Measurements from ENCODE around the gene C2CD2L. TPM values are rescaled to one million over a fixed set of nuclear protein-coding genes. Genes with fewer than 3 reads are reported as not detected.

The C2CD2L gene
- total and polyA plus RNA-seq, 2 donors (not counting 3 experiments of a cell fraction or from before 2014, with no cell fraction given), result 9.1 to 10.4 TPM

DNA sequence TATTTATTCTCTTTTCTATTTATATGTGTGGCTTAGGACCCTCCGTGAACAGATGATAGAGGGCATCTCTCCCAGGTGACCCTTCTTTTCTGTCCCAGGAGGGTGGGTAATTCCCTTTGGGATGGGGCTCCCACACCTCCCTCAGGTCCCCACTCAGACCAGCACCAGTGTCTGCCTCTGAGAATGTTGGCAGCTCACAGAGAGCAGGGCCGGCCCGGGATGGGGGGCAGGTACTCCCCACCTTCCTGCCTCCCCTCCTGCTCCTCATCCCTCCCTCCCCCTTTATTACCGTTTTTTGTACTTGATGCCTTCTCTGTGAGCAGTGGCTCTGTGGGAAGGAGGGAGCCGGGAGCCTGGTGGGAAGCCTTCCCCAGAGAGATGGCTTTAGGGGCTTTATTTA lies 9.5 kb downstream of the C2CD2L start:
- dilution Hi-C loops (cut with MboI; ENCODE audit: extremely low pct_ligation_motif_present, low sequenced_read_pairs), result no loop called here
- H3K4me2 ChIP-seq (ENCODE audit: insufficient read depth, low read length), result no peak overlapping the region
- CTCF ChIA-PET, result interaction anchor here (0.9 to 1.6 kb wide), 3 partner anchors 14 to 222 kb away, joined by 4 to 7 read pairs (median 5); no protein-coding TSS in a partner anchor
- no peak overlapping the region for H3K9ac ChIP-seq (replicated peaks; ENCODE audit: extremely low read depth, insufficient read depth, low read length)
- H3K36me3 ChIP-seq (ENCODE audit: control insufficient read depth in 2 of 2, extremely low read depth in 1 of 2, insufficient read depth in 2 of 2, low read length in 2 of 2), result peaks cover 7 to 20% of the 10 kb centered on the region in 2 experiments
- intact Hi-C loops (cut with micrococcal nuclease), result no loop called here
- POLR2A ChIA-PET, result no interaction called here
- no peaks in the 10 kb centered on the region for H3K27me3 ChIP-seq (ENCODE audit: control insufficient read depth in 2 of 2, insufficient read depth in 2 of 2, low read length in 2 of 2)
- no peaks in the 10 kb centered on the region for H3K79me2 ChIP-seq (ENCODE audit: control insufficient read depth, insufficient read depth, low read length)
- H3K4me1 ChIP-seq (ENCODE audit: control insufficient read depth, extremely low read depth, insufficient read depth, low read length), result peaks cover 10% of the 10 kb centered on the region
- no TSS peak for BruUV-seq (replicated peaks)
- H3K4me3 ChIP-seq (replicated peaks in 1 of 3; ENCODE audit: insufficient read depth in 1 of 3, low read depth in 1 of 3, low read length in 3 of 3), result no peak overlapping the region
- no peaks in the 10 kb centered on the region for H4K20me1 ChIP-seq (replicated peaks; ENCODE audit: control insufficient read depth, extremely low read depth, insufficient read depth, low read length)
- H3K9me3 ChIP-seq (replicated peaks; ENCODE audit: control insufficient read depth, insufficient read depth, low read length), result no peaks in the 10 kb centered on the region
- FAIRE-seq, result no peak
- TF ChIP-seq FOS (IDR thresholded peaks at IDR 0.05; ENCODE audit: borderline replicate concordance, insufficient read depth, low read length), result no peak
- TF ChIP-seq, protein P1, sequence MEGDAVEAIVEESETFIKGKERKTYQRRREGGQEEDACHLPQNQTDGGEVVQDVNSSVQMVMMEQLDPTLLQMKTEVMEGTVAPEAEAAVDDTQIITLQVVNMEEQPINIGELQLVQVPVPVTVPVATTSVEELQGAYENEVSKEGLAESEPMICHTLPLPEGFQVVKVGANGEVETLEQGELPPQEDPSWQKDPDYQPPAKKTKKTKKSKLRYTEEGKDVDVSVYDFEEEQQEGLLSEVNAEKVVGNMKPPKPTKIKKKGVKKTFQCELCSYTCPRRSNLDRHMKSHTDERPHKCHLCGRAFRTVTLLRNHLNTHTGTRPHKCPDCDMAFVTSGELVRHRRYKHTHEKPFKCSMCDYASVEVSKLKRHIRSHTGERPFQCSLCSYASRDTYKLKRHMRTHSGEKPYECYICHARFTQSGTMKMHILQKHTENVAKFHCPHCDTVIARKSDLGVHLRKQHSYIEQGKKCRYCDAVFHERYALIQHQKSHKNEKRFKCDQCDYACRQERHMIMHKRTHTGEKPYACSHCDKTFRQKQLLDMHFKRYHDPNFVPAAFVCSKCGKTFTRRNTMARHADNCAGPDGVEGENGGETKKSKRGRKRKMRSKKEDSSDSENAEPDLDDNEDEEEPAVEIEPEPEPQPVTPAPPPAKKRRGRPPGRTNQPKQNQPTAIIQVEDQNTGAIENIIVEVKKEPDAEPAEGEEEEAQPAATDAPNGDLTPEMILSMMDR (IDR thresholded peaks at IDR 0.05; ENCODE audit: extremely low read depth in 1 of 2, insufficient read depth in 1 of 2, low read depth in 1 of 2, low read length in 2 of 2), result no peak
- no peak for TF ChIP-seq POLR2A (IDR thresholded peaks at IDR 0.05; ENCODE audit: low read depth, low read length)
- TF ChIP-seq EZH2 (IDR thresholded peaks at IDR 0.05; ENCODE audit: borderline replicate concordance, low read depth, low read length, severe bottlenecking), result no peak
- no peak for TF ChIP-seq GATA2 (IDR thresholded peaks at IDR 0.05; ENCODE audit: insufficient read depth, insufficient read length, low read depth, low read length)
- TF ChIP-seq POLR2AphosphoS5 (IDR thresholded peaks at IDR 0.05; ENCODE audit: insufficient read depth, low read depth, low read length), result no peak
- TF ChIP-seq MYC (IDR thresholded peaks at IDR 0.05; ENCODE audit: low read depth, low read length), result no peak
- TF ChIP-seq JUN (IDR thresholded peaks at IDR 0.05; ENCODE audit: borderline replicate concordance, insufficient read depth, insufficient read length, low read depth), result no peak
- TF ChIP-seq, protein P2, sequence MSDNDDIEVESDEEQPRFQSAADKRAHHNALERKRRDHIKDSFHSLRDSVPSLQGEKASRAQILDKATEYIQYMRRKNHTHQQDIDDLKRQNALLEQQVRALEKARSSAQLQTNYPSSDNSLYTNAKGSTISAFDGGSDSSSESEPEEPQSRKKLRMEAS (IDR thresholded peaks at IDR 0.05; ENCODE audit: insufficient read depth, insufficient read length), result no peak
- H2AFZ ChIP-seq (ENCODE audit: low read depth, low read length), result no peak overlapping the region
- no peak for DNase-seq (ENCODE audit: low read depth, low spot score)
- no peaks in the 10 kb centered on the region for H3K9me1 ChIP-seq (replicated peaks; ENCODE audit: control insufficient read depth, extremely low read depth, insufficient read depth, low read length)
- no peak overlapping the region for H3K27ac ChIP-seq (ENCODE audit: insufficient read depth, low read depth, low read length)
